ENCODE measurements around the gene KIAA0319L.

Gene KIAA0319L

DNA sequence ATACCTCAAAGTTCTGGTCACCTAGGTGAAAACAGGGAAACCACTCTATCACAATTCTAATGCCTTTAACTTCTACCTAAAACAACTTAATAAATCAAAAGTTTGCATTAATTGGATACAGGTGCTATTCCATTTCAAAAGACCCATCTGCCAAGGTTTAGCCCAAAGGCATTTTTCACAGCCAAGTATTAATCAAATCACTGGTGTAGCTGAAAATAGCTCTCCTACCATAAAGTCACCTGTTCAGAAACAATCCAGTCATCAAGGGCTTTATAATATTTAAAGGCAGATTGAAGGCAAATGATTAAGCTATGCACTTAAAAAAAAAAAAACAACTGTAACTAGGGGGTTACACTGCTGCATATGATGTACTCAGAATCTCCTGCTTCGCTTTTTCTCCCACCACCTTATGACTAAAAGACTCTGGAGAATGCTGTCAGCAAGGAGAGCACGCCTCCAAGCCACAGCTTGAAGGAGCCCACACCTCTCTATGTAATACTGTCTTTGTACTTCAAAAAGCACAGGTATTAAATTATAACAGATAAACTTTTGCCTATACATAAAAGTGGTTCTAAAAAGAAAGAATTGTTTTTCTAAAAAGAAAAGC, 20.5 kb downstream of the KIAA0319L start:
- DNase-seq (ENCODE audit: low read depth): no peak

DNA sequence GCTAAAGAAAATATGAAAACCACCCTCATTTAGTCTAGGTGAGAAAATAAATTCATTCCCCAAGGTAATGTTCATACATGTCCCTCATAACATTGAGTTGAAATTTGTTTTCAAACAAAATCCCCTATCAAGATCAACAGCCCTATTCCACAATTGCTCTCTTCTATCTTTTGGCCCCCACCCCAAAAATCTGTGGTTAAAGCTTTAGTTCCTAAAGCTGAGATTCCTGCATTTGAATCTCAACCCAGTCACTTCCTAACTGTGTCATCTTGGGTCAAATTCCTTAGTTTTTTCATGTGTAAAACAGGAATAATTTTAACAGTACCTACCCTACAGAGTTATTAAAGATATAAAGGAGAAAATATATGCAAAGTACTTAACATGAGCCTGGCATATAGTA, 22.0 kb downstream of the KIAA0319L start:
- no peak for DNase-seq (ENCODE audit: low read depth)

GRCh38 chr1:35533586-35533985, 23.6 kb downstream of the KIAA0319L start:
- DNase-seq (ENCODE audit: low read depth): no peak

GRCh38 chr1:35532497-35533223, 24.5 kb downstream of the KIAA0319L start:
- no peak for DNase-seq (ENCODE audit: low read depth)

GRCh38 chr1:35531368-35531767, 25.8 kb downstream of the KIAA0319L start:
- no peak for DNase-seq (ENCODE audit: low read depth)

DNA sequence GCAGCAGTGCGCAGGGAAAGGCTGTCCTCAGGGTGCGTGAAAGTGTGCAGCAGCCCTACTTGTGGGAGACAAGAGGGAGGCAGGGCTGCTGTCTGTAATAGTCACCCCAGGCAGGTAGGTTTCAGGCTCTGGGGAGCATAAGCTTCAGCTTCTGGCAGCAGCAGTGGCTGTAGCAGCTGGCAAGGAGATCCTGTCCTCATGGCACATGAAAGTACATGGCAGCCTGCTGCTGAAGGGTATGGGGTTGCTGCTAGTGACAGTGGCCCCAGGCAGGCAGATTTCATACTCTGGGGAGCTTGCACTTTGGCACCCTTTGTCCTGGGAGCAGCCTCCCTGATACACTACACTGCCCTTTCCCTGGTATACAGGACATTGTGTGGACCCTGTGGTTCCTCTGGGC, 26.3 kb downstream of the KIAA0319L start:
- no peak for DNase-seq (ENCODE audit: low read depth)

- no peak for DNase-seq (ENCODE audit: low read depth)
These were observed 27.0 kb downstream of the KIAA0319L start for GRCh38 chr1:35530168-35530567.

GRCh38 chr1:35524106-35524505, 33.1 kb downstream of the KIAA0319L start:
- DNase-seq (ENCODE audit: low read depth): no peak

GRCh38 chr1:35519432-35519831, 37.8 kb downstream of the KIAA0319L start:
- DNase-seq (ENCODE audit: low read depth): no peak

DNA sequence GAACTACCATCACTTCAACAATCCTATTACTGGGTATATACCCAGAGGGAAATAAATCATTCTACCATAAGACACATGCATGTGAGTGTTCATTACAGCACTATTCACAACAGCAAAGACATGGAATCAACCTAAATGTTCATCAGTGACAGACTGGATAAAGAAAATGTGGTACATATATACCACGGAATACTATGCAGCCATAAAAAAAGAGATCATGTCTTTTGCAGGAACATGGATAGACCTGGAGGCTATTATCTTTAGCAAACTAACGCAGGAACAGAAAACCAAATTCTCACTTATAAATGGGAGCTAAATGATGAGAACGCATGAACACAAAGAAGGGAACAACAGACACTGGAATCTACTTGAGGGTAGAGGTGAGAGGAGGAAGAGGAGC, 39.0 kb downstream of the KIAA0319L start:
- DNase-seq (ENCODE audit: low read depth): no peak

DNA sequence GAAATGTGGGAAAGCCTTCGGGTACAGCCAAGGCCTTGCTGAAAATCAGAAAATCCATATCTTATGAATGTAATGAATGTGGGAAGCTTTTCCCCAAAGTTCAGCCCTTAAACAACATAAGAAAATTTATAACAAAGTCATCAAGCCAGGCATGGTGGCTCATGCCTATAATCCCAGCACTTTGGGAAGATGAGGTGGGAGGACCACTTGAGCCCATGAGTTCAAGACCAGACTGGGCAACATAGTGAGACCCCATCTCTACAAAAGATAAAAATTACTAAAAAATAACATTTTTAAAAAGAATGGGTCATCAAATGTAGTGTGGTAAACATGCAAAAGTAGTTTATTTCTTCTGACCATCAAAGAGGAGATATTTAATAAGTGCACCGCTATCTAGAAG, 45.9 kb downstream of the KIAA0319L start:
- DNase-seq (ENCODE audit: low read depth): no peak

DNA sequence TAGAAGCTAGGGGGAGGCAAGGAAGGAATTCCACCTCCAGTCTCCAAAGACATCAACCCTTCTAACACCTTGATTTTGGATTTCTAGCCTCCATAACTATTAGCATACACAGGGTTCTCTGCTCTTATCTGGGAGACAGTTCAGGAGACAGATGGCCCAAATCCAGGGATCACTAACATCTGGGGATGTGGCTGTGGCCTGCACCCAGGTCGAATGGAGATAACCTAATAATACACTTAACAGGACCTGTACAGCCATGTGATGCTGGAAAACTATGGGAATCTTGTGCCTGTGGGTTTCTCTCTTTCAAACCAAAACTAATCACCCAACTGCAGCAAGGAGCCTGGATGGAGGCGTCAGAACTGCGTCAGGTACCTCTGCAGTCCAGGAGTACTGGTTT, 47.6 kb downstream of the KIAA0319L start:
- DNase-seq (ENCODE audit: low read depth): no peak

DNA sequence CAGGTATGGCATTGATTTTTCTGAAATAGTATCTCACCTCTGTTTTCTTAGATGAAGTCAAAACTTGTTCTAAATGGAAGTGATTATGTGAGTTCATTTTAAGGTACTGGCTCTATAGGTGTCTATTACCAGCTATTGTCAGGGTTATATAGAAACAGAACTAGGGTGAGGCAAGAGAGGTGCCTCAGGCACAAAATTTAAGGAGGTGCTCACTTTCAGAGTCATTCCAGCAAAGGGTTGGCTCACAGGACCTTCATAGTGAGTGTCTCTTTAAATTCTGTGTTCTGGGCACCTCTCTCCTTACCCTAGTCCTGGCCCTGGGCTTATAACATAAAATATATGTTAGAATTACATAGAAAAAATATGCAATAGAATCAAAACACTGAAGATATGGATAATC, 49.3 kb downstream of the KIAA0319L start:
- DNase-seq (ENCODE audit: low read depth): no peak

- no peak for DNase-seq (ENCODE audit: low read depth)
These were observed 50.0 kb downstream of the KIAA0319L start for GRCh38 chr1:35506960-35507912.

DNA sequence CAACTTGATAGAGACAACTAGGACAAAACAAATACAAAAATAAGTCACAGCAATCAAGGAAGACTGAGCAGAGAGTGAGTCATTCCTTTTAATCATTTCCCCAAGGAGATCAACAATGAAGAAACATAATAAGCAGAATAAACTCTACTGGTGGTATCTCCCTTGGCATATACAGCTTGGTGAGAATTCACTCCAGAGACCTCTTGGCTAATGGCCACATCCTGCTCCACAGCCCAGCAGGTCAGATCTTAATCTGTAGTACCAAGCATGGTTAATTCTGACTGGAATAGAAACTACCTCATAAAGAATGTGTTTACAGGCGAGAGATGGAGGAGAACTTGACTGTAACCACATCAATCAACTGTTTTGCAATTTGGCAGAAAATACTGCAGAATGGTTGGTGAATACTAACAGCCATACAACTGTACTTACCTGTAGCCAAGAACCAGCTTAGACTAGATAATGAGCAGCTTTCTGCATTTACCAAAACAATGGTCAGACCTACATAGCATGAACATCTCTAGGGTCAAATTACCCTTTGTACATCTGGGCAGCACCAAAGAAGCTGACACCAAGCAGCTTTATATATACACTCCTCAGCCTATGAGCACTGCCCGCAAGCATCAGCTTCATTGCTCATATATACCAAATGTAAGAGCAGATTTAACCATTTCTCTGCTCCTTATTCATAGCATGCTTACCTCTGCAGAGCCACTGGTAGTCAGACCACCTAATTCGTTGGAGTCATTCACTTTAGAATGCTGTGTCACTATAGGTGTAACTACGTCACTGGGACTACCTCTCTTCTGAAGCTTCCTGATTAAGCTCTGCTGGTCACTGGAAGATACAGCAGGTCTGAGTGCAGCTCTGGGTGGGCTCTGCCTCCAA, 51.0 kb downstream of the KIAA0319L start:
- no peak for DNase-seq (ENCODE audit: low read depth)

- no peak for DNase-seq (ENCODE audit: low read depth)
These were observed 55.0 kb downstream of the KIAA0319L start for GRCh38 chr1:35502242-35502641.

DNA sequence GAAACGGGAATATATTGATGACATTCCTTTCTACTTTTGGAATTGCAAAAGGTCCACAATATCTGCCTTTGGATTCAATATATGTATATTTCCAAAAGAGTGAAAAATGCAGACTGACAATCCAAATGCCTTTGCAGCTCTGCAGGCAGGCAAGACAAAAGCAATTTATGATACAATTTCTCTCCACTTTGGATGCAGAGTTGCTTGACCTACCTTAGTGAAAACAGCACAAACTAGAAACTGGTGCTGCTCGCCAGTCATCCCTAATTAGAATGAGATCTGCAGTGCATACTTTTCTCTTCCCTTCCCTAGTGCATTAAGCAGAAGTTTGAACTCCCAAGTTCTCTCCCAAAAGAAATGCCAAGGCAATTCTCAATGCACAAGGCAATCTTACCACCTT, 56.8 kb downstream of the KIAA0319L start:
- DNase-seq (ENCODE audit: low read depth): no peak

DNA sequence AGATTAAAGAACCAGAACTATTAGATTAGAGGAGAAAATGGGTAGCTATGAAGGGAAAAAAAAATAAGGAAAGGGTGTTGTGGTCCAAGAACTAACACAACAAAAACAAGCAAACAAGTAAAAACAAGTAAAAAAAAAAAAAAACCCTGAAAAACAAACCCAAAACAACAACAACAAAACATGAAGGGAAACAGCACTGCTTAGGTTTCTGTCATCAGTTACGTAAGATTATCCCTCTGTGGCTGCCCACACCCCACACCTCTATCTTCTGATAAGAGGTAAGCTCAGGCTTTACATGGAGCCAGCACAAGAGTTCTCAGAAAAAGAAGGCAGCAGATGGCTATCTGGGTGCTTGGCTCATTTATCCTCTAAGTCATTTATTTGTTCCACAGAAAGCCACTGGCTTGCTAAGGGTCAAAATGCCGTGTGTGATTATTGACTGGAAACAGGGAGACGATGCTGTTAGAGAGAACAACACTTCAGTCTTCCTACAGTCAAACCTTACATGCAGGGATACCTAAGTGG, 57.5 kb downstream of the KIAA0319L start:
- no peak for DNase-seq (ENCODE audit: low read depth)

DNA sequence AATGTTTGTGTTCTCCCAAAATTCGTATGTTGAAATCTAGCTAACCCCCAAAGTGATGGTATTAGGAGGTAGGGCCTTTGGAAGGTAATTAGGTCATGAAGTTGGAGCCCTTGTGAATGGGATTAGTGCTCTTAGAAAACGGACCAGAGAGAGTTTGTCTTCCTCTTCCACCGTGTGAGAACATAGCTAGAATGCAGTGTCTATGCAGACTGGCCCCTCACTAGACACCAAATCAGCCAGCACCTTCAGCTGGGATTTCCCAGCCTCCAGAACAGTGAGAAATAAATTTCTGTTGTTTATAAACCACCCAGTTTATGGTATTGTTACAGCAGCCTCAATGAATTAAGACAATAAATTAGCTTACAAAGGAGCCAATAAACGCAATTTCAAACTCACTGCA, 58.0 kb downstream of the KIAA0319L start:
- DNase-seq (ENCODE audit: low read depth): no peak

GRCh38 chr1:35497571-35497970, 59.6 kb downstream of the KIAA0319L start:
- no peak for DNase-seq (ENCODE audit: low read depth)

- no peak for DNase-seq (ENCODE audit: low read depth)
These were observed 67.0 kb downstream of the KIAA0319L start for GRCh38 chr1:35490250-35490649.

GRCh38 chr1:35488336-35488735, 68.9 kb downstream of the KIAA0319L start:
- DNase-seq (ENCODE audit: low read depth): no peak

All from stimulated activated CD8-positive, alpha-beta memory T cell treated with anti-CD3 and anti-CD28 coated beads, Interleukin-7, amount 100 ng/mL, for 24 hours (primary cell).